HCT116 (cell line): ENCODE results near the gene CATSPERE. TPM values are rescaled to one million over a fixed set of nuclear protein-coding genes. Genes with fewer than 3 reads are reported as not detected.

Source experiments
- ATAC-seq: fragments of 200-7000 bp; cut with Tn5 transposase; 2 replicates; pipeline ENCODE4 v1.9.1; 2020; ENCODE audit warnings: mild to moderate bottlenecking, moderate library complexity
- BruUV-seq: library from RNA; stranded (reverse); fragments of 400-500 nt; replicated peaks from 2 replicates; lab custom pipeline; 2021; lab: Mats Ljungman, UMichigan
- CTCF ChIA-PET: fragments of 300-600 bp; sonication (Branson Sonifier 250); formaldehyde crosslinking; loops from one replicate; lab custom pipeline; 2021; ENCODE audit warnings: antibody characterized with exemption; lab: Charles Lee
- POLR2A ChIA-PET: fragments of 300-600, 350-600 bp; sonication (Branson Sonifier 250); formaldehyde crosslinking; loops from one replicate; lab custom pipeline; 2021; ENCODE audit warnings: antibody characterized with exemption; lab: Charles Lee
- RAD21 ChIA-PET, 2 experiments: fragments of 300-600 bp; sonication (Branson Sonifier 250); formaldehyde crosslinking; loops; one replicate each; lab custom pipeline; 2023; ENCODE audit warnings: low total read pairs in 2 of 2; ENCODE audit not compliant: uncharacterized antibody in 2 of 2, unreplicated experiment in 2 of 2, low non-redundant PET in 1 of 2; lab: Charles Lee
- DNase-seq: peaks from one replicate; pipeline ENCODE4 v3.0.0-alpha.2; 2010; ENCODE audit warnings: low read depth, low spot score
- H2AFZ ChIP-seq: fragments of 200-600 bp; shearing (Covaris generic), sonication (generic); 2 replicates; pipeline ENCODE4 v1.6.1; 2017; ENCODE audit warnings: low read depth, mixed run types, mixed read lengths, antibody characterized with exemption, low read length; ENCODE audit not compliant: poor library complexity, severe bottlenecking
- H3K27ac ChIP-seq: 2 replicates; pipeline ENCODE4 v1.5.1; 2012; ENCODE audit warnings: low read depth, low read length
- H3K27me3 ChIP-seq: fragments of 200-600 bp; sonication (generic); 2 replicates; pipeline ENCODE4 v1.6.1; 2016; ENCODE audit warnings: mixed run types, low read length, mixed read lengths; ENCODE audit not compliant: insufficient read depth
- H3K36me3 ChIP-seq, 2 experiments: fragments of 200-500 bp in 1 of 2; fragments of 200-600 bp in 1 of 2; sonication (Bioruptor generic) in 1 of 2; sonication (generic) in 1 of 2; 2 replicates each; pipeline versions ENCODE4 v1.5.1 to v1.6.1; 2014 to 2016; ENCODE audit warnings: low read length in 2 of 2, inconsistent platforms in 1 of 2, mixed read lengths in 1 of 2, mixed run types in 1 of 2; ENCODE audit not compliant: insufficient read depth in 2 of 2, control insufficient read depth in 1 of 2
- H3K4me1 ChIP-seq, 2 experiments: fragments of 200-600 bp in 1 of 2; sonication (generic) in 1 of 2; 2 replicates each; pipeline versions ENCODE4 v1.5.1 to v1.6.1; 2012 to 2017; ENCODE audit warnings: low read length in 2 of 2, inconsistent platforms in 1 of 2, mild to moderate bottlenecking in 1 of 2, mixed read lengths in 1 of 2, mixed run types in 1 of 2, moderate library complexity in 1 of 2; ENCODE audit not compliant: insufficient read depth in 2 of 2, control insufficient read depth in 1 of 2
- H3K4me2 ChIP-seq: fragments of 200-600 bp; sonication (generic); 2 replicates; pipeline ENCODE4 v1.6.1; 2017; ENCODE audit warnings: mixed run types, low read length, mixed read lengths
- H3K4me3 ChIP-seq, 2 experiments: fragments of 200-600 bp in 1 of 2; sonication (generic) in 1 of 2; replicated peaks in 1 of 2; 2 replicates each; pipeline ENCODE4 v1.5.1; 2011 to 2016; ENCODE audit warnings: low read length in 2 of 2, control low read depth in 1 of 2, low read depth in 1 of 2, mild to moderate bottlenecking in 1 of 2, mixed read lengths in 1 of 2, mixed run types in 1 of 2
- H3K79me2 ChIP-seq: fragments of 200-600 bp; sonication (generic); 2 replicates; pipeline ENCODE4 v1.6.1; 2017; ENCODE audit warnings: mild to moderate bottlenecking, mixed run types, low read length, moderate library complexity, mixed read lengths; ENCODE audit not compliant: insufficient read depth
- H3K9ac ChIP-seq: fragments of 200-600 bp; sonication (generic); 2 replicates; pipeline ENCODE4 v1.6.1; 2016; ENCODE audit warnings: low read length, mixed read lengths
- H3K9me2 ChIP-seq: fragments of 200-600 bp; sonication (generic), shearing (Covaris generic); 2 replicates; pipeline ENCODE4 v1.6.1; 2017; ENCODE audit warnings: mixed run types, mild to moderate bottlenecking, moderate library complexity; ENCODE audit not compliant: insufficient read depth
- H3K9me3 ChIP-seq, 2 experiments: fragments of 200-500 bp in 1 of 2; fragments of 200-600 bp in 1 of 2; sonication (Bioruptor generic) in 1 of 2; sonication (generic) in 1 of 2; 2 replicates each; pipeline ENCODE4 v1.6.1; 2014 to 2017; ENCODE audit warnings: low read length in 2 of 2, mixed read lengths in 2 of 2, inconsistent platforms in 1 of 2, low read depth in 1 of 2, mild to moderate bottlenecking in 1 of 2, mixed run types in 1 of 2, moderate library complexity in 1 of 2; ENCODE audit not compliant: control insufficient read depth in 1 of 2, insufficient read depth in 1 of 2
- H4K20me1 ChIP-seq: fragments of 200-600 bp; sonication (generic), shearing (Covaris generic); 2 replicates; pipeline ENCODE4 v1.6.1; 2017; ENCODE audit warnings: mixed run types, mild to moderate bottlenecking, moderate library complexity; ENCODE audit not compliant: insufficient read depth
- CEBPB ChIP-seq: IDR thresholded peaks from 2 replicates; pipeline ENCODE4 v1.6.1; 2012; ENCODE audit warnings: low read depth
- CTCF ChIP-seq, 3 experiments: fragments of 200-600 bp in 1 of 3; sonication (generic) in 1 of 3; IDR thresholded peaks in 2 of 3; conservative IDR thresholded peaks in 1 of 3; 2 replicates each; pipeline ENCODE4 v1.5.1; 2012 to 2017; ENCODE audit warnings: low read depth in 2 of 3, low read length in 2 of 3, antibody characterized with exemption in 1 of 3, borderline replicate concordance in 1 of 3, control low read depth in 1 of 3, mild to moderate bottlenecking in 1 of 3, mixed read lengths in 1 of 3, mixed run types in 1 of 3, moderate library complexity in 1 of 3; ENCODE audit not compliant: insufficient read depth in 1 of 3
- EGR1 ChIP-seq: IDR thresholded peaks from 2 replicates; pipeline ENCODE4 v1.6.1; 2012; ENCODE audit warnings: low read depth
- EZH2 ChIP-seq: fragments of 200-600 bp; sonication (generic); IDR thresholded peaks from 2 replicates; pipeline ENCODE4 v1.6.1; 2017; ENCODE audit warnings: antibody characterized with exemption, mixed run types
- JUND ChIP-seq: IDR thresholded peaks from 2 replicates; pipeline ENCODE4 v1.6.1; 2012
- MAX ChIP-seq: IDR thresholded peaks from 2 replicates; pipeline ENCODE4 v1.6.1; 2012
- POLR2A ChIP-seq: IDR thresholded peaks from 2 replicates; pipeline ENCODE4 v1.7.0; 2011; ENCODE audit warnings: borderline replicate concordance; ENCODE audit not compliant: insufficient read depth, insufficient read length; ENCODE audit errors: extremely low read depth
- RAD21 ChIP-seq: IDR thresholded peaks from 2 replicates; pipeline ENCODE4 v1.6.1; 2012; ENCODE audit warnings: low read depth, mild to moderate bottlenecking
- SIN3A ChIP-seq: IDR thresholded peaks from 2 replicates; pipeline ENCODE4 v1.6.1; 2012; ENCODE audit warnings: low read depth
- SRF ChIP-seq: IDR thresholded peaks from 2 replicates; pipeline ENCODE4 v1.6.1; 2012; ENCODE audit warnings: low read depth
- TCF7L2 ChIP-seq: IDR thresholded peaks from 2 replicates; pipeline ENCODE4 v1.7.0; 2011; ENCODE audit warnings: borderline replicate concordance, inconsistent platforms; ENCODE audit not compliant: insufficient read depth, insufficient read length; ENCODE audit errors: extremely low read depth
- ZNF274 ChIP-seq: fragments of 200-500 bp; sonication (Bioruptor generic); IDR thresholded peaks from 2 replicates; pipeline ENCODE4 v1.6.1; 2014; ENCODE audit warnings: mild to moderate bottlenecking, low read depth, low read length, inconsistent platforms
- intact Hi-C: fragments of 100-400 bp; cut with micrococcal nuclease; formaldehyde crosslinking; loops from 2 replicates; pipeline ENCODE4 v1.10.0; 2022
- total RNA-seq: library from RNA; stranded (reverse); gene quantifications from one replicate; pipeline ENCODE4 v1.2.1, GENCODE V29; 2021; ENCODE audit not compliant: unreplicated experiment

CATSPERE gene
- total RNA-seq, 1 experiment from 2014 or later = 0.34 TPM

- TF ChIP-seq CTCF (IDR thresholded peaks at IDR 0.05 in 2 of 3, conservative IDR thresholded peaks at IDR 0.05 in 1 of 3; ENCODE audit: borderline replicate concordance in 1 of 3, insufficient read depth in 1 of 3, low read depth in 2 of 3, low read length in 2 of 3) = no peak
- TF ChIP-seq, all 23 proteins: peak for 0
Observed at GRCh38 chr1:244657421-244657820, 196.3 kb downstream of the CATSPERE start (continued).

- H3K9me3 ChIP-seq = no peaks in the 10 kb centered on the region; a peak in 1 of 4 replicates
- RAD21 ChIA-PET = no interaction called here
- POLR2A ChIA-PET = no interaction called here
- intact Hi-C loops = no loop called here
- H3K27ac ChIP-seq = no peak overlapping the region
- no peak overlapping the region for H3K4me3 ChIP-seq
- no peaks in the 10 kb centered on the region for H3K9me2 ChIP-seq
- no TSS peak for BruUV-seq
- no peak overlapping the region for H3K4me2 ChIP-seq
- H3K36me3 ChIP-seq = peaks cover 0 to 17% of the 10 kb centered on the region in 2 experiments; a peak in 2 of 4 replicates
- no peaks in the 10 kb centered on the region for H3K27me3 ChIP-seq
- CTCF ChIA-PET = no interaction called here
- no peak overlapping the region for H3K9ac ChIP-seq
- TF ChIP-seq SIN3A (no peak), JUND (no peak), MAX (no peak), EGR1 (no peak), RAD21 (no peak), CTCF (IDR thresholded peaks at IDR 0.05 in 2 of 3, conservative IDR thresholded peaks at IDR 0.05 in 1 of 3; ENCODE audit: borderline replicate concordance in 1 of 3, insufficient read depth in 1 of 3, low read depth in 2 of 3, low read length in 2 of 3) (no peak), TCF7L2 (no peak), ZNF274 (no peak), SRF (no peak), CEBPB (no peak), EZH2 (no peak), POLR2A (no peak)
- peaks cover 88% of the 10 kb centered on the region for H3K79me2 ChIP-seq
- peaks cover under 1 to 7% of the 10 kb centered on the region in 2 experiments; a peak in 3 of 4 replicates for H3K4me1 ChIP-seq
- no peak for ATAC-seq
- no peak for DNase-seq
- no peak overlapping the region for H2AFZ ChIP-seq
- H4K20me1 ChIP-seq = no peaks in the 10 kb centered on the region
Observed at GRCh38 chr1:244659694-244660093, 198.6 kb downstream of the CATSPERE start.
